Measurements from ENCODE around the gene IYD.

The IYD gene

GRCh38 chr6:150417899-150418826, 49.4 kb downstream of the IYD start:
- in situ Hi-C loops (cut with HindIII; ENCODE audit: low pct_ligation_motif_present, low sequenced_read_pairs), result no loop called here
- peak; percentile 78 for TF ChIP-seq CTCF (IDR thresholded peaks at IDR 0.05; ENCODE audit: low read depth, low read length, missing control alignments)
- H3K36me3 ChIP-seq (replicated peaks), result no peaks in the 10 kb centered on the region
- no peaks in the 10 kb centered on the region for H3K27me3 ChIP-seq (replicated peaks)
- DNase-seq, result peak; percentile 69
- peak overlapping the region; percentile 42 for H3K4me3 ChIP-seq (ENCODE audit: low read depth, low read length)
- peak overlapping the region; percentile 77 for H3K27ac ChIP-seq

GRCh38 chr6:150418827-150419594, 50.2 kb downstream of the IYD start:
- in situ Hi-C loops (cut with HindIII; ENCODE audit: low pct_ligation_motif_present, low sequenced_read_pairs), result no loop called here
- peak; percentile 53 for DNase-seq
- peak; percentile 89 for TF ChIP-seq CTCF (IDR thresholded peaks at IDR 0.05; ENCODE audit: low read depth, low read length, missing control alignments)
- Histone ChIP-seq H3K27ac (peak overlapping the region; percentile 77), H3K36me3 (replicated peaks) (no peaks in the 10 kb centered on the region), H3K4me3 (ENCODE audit: low read depth, low read length) (peak overlapping the region; percentile 42), H3K27me3 (replicated peaks) (no peaks in the 10 kb centered on the region)

- Histone ChIP-seq H3K27ac (no peak overlapping the region), H3K4me3 (ENCODE audit: low read depth, low read length) (no peak overlapping the region), H3K36me3 (replicated peaks) (no peaks in the 10 kb centered on the region), H3K27me3 (replicated peaks) (no peaks in the 10 kb centered on the region)
- no peak for DNase-seq
- in situ Hi-C loops (cut with HindIII; ENCODE audit: low pct_ligation_motif_present, low sequenced_read_pairs), result no loop called here
- no peak for TF ChIP-seq CTCF (IDR thresholded peaks at IDR 0.05; ENCODE audit: low read depth, low read length, missing control alignments)
Measured at GRCh38 chr6:150420428-150420827, 51.6 kb downstream of the IYD start.

- Histone ChIP-seq H3K27ac (no peak overlapping the region), H3K36me3 (replicated peaks) (no peaks in the 10 kb centered on the region), H3K4me3 (ENCODE audit: low read depth, low read length) (no peak overlapping the region), H3K27me3 (replicated peaks) (no peaks in the 10 kb centered on the region)
- TF ChIP-seq CTCF (IDR thresholded peaks at IDR 0.05; ENCODE audit: low read depth, low read length, missing control alignments), result no peak
- in situ Hi-C loops (cut with HindIII; ENCODE audit: low pct_ligation_motif_present, low sequenced_read_pairs), result no loop called here
- DNase-seq, result no peak
Measured at GRCh38 chr6:150420926-150421325, 52.1 kb downstream of the IYD start.

- TF ChIP-seq CTCF (IDR thresholded peaks at IDR 0.05; ENCODE audit: low read depth, low read length, missing control alignments), result no peak
- Histone ChIP-seq H3K36me3 (replicated peaks) (no peaks in the 10 kb centered on the region), H3K27me3 (replicated peaks) (no peaks in the 10 kb centered on the region), H3K4me3 (ENCODE audit: low read depth, low read length) (no peak overlapping the region), H3K27ac (no peak overlapping the region)
- no peak for DNase-seq
- in situ Hi-C loops (cut with HindIII; ENCODE audit: low pct_ligation_motif_present, low sequenced_read_pairs), result no loop called here
Measured at GRCh38 chr6:150425508-150425907, 56.7 kb downstream of the IYD start.
